NCI-H774 (cell line): Measurements from ENCODE around the gene CDC42BPB.
"Not testable (repeated sequence)": the region's sequence is repeated elsewhere in the genome, so short reads cannot be mapped to it uniquely, and the experiment has no call there.

Experiments
- DNase-seq: peaks from one replicate; lab custom pipeline; 2025; lab: John Stamatoyannopoulos, UW

Gene CDC42BPB

GRCh38 chr14:102898776-102899515, 158.4 kb downstream of the CDC42BPB start:
- DNase-seq: no peak

GRCh38 chr14:102898298-102898697, 159.1 kb downstream of the CDC42BPB start:
- no peak for DNase-seq

DNA sequence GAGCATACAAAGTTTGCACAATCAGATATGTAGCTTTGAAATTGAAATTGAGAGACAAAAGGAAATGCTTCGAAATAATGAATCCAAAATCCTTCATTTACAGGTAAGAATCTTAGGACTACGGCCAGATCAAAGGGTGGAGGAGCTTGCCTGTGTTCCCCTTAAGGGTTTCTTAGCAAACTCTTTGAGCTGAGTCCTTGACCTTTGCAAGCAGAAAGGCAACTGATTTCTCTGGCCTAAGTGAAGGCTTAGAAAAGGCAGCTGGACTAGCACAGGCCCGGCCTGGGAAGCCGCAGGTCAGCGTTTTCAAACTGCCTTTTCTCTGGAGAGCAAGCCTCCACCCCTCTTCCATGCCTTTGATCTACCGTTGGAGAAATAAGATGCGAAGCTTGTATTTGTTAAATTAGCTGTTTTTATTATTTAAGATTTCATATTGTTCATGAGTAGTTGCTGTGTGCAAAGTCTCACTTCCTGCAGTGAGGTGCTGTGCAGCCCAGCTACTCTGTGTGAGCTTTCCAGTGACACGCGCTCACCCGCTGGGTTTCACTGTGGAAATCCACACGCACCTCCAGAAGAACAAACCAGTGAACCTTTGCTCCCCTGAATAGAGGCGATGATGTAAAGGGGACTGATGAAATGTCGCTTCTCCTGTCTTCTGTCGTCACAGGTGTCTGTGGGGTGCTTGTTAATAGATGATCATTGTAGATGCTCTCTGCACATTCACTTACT, 159.9 kb downstream of the CDC42BPB start:
- DNase-seq: no peak

DNA sequence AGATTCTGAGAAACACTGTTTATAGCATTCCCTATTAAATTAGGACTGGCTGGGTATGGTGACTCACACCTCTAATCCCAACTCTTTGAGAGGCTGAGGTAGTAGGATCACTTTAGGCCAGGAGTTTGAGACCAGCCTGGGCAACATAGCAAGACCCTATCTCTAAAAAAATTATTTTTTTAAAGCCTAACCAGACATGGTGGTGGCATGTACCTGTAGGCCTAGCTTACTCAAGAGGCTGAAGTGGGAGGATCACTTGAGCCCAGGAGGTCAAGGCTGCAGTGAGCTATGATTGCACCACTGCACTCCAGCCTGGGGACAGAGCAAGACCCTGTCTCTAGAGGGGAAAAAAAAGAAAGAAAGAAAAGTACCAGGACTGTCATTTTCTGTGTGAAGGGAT, 160.6 kb downstream of the CDC42BPB start:
- not testable (repeated sequence) for DNase-seq

GRCh38 chr14:102893452-102893851, 163.9 kb downstream of the CDC42BPB start:
- DNase-seq: no peak

- DNase-seq: no peak
These were observed 164.7 kb downstream of the CDC42BPB start for GRCh38 chr14:102892651-102893050.

DNA sequence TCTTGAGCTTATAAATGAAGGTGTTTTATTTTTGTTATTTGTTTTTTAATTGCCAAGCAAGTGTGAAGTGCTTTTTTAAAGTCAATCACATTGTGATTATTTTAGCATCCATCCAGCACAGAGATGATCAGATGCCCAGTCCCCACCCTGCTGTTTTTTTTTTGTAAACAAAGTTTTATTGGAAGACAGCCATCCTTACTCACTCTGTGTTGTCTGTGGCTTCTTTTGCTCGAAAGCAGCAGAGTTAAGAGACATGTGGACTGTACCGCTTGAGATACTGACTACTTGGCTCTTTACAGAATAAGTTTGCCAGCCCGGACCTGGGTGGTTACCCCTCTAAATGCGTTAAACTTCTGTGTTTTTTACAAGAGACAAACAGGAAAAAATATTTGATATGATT, 165.8 kb downstream of the CDC42BPB start:
- no peak for DNase-seq

- no peak for DNase-seq
These were observed 166.2 kb downstream of the CDC42BPB start for GRCh38 chr14:102891111-102891510.

GRCh38 chr14:102889615-102890014, 167.7 kb downstream of the CDC42BPB start:
- no peak for DNase-seq

DNA sequence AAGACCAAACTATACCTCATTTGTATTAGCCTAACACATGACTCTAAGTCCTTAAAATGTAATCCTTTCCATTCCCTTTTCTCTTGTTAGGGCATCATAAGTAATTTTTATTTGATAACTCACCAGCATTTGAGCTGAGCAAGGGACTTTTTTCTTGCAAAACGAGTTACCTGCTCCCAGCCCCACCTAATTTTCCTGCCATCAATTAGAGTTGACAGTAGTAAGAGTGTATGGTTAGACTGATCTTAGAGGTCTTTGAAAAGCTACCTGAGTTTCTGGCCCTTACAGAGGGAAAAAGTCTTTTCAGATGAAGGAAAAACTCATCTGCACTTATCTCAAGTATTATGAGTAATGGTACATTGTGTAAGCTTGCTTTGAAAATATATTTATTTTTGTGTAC, 168.6 kb downstream of the CDC42BPB start:
- no peak for DNase-seq

DNA sequence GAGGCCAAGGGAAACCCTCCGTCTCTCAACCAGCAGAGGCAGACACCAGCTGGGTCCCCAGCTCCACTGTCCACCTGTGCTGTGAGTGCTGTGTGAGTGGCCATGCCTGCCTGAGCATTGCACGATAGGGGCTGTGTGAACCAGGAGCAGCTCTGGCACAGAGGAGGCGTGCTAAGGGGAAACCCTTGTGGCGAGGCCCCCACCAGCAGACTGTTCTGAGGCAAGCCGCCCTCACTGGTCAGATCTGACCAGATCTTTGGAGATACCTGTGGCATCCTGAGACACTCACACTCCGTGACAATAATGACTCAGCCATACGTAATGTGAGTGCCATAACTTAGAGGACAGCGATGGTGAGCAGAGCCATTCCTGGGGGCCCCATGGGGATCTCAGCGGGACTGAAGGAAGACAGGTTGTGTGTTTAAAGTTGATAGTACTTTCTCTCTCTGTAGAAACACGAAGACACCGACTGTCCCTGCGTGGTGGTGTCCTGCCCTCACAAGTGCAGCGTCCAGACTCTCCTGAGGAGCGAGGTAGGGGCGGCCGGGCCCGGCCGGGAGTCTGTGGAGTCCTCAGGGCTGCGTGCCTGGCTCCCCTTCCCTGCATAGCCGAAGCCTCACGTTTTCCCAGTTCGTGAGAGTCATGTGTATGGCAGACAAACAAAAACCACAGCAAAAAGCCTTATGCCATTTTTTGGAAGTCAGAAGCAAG, 171.5 kb downstream of the CDC42BPB start:
- DNase-seq: no peak

GRCh38 chr14:102883554-102883953, 173.8 kb downstream of the CDC42BPB start:
- DNase-seq: no peak

- no peak for DNase-seq
These were observed 174.2 kb downstream of the CDC42BPB start for GRCh38 chr14:102883089-102883541.
